ACHN (cell line): ENCODE results near the gene PTPRM.

ENCODE experiments used
- DNase-seq: peaks from one replicate; pipeline ENCODE4 v3.0.0-alpha.2; 2015
- in situ Hi-C: cut with HindIII; loops from 2 replicates; pipeline ENCODE4 v1.10.0; 2017; ENCODE audit warnings: low sequenced_read_pairs, low pct_ligation_motif_present, low pct_unique_long_range_greater_than_20kb

The PTPRM gene

DNA sequence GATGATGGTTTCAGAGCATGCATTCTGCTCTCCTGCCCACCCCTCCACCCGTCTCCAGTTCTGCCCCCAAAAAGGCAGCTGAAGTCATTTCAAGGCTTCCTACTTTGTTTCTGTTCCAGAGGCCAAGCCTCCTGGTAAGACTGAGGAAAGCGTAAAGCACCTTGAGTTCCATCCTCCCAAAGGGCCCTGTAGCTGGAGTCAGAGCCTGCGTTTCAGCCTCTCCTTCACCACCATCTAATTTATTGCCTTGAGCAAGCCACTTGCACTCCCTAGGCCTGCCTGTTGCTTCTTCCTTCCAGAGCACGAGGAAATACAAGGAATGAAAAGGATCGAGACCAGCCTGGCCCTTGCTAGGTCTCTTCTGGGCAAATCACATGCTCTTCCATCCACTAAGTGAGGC, 797.9 kb downstream of the PTPRM start:
- DNase-seq, result no peak
- in situ Hi-C loops, result no loop called here

GRCh38 chr18:8365528-8365927, 798.4 kb downstream of the PTPRM start:
- in situ Hi-C loops, result no loop called here
- DNase-seq, result no peak

GRCh38 chr18:8366070-8366469, 799.0 kb downstream of the PTPRM start:
- in situ Hi-C loops, result no loop called here

DNA sequence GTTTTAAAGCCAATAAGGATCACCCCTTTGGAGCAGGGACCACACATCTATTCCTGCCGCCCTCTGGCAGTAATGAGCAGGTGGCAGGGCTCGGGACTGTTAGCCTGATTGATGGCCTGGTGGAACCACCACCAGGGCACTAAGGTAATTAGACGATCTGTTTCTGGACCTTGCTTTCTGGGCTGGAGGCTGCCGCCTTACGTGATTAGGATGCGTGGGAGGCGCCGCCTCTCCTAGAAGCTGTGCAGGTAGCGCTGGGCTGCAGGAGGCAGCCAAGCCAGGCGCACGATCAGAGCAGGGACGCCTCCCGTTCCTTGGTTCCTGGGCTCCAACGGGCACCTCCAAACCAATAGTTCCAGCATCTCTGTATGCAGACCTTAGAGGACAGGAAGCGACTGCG, 799.5 kb downstream of the PTPRM start:
- in situ Hi-C loops, result no loop called here
- DNase-seq, result no peak

More at GRCh38 chr18:8366070-8366469, 799.0 kb downstream of the PTPRM start:
- no peak for DNase-seq

DNA sequence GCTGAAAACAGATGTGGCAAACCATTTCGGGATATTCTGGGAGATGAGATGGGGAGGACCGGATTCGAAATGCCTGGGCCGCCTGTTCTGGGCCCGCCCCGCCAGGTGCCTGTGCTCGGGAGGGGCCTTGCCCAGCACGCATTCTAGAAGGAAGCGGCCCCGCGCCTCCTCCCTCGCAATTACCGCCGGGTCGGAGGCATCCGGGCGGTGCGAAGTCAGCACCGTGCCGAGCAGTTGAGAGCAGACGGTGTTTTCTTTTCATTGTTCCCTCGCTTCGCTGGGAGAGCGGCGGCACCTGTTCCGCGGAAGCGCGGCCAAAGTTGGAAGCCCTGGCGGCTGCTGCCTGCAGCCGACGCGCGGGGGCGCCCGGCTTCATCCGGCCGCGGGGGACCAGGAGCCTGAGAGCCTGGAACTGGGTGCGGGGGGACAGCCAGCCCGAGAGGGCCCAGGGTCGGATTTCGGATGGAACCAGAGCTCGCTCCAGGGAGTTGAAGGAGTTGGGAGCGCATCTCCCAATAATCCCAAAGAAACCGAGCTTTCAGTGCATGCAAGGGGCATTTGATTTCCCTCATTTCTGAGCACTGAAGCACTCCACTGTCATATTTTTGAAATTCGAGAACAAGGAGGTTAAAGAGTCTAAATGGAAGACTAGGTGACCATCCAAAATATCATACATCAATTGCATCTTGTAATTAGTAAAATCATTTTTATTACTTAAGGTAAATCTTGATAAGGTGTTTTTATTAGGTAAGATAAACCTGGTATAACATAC, 800.3 kb downstream of the PTPRM start:
- peak; percentile 57 for DNase-seq
- in situ Hi-C loops, result no loop called here

GRCh38 chr18:8368512-8369217, 801.5 kb downstream of the PTPRM start:
- DNase-seq, result no peak
- in situ Hi-C loops, result no loop called here

- no peak for DNase-seq
- in situ Hi-C loops, result no loop called here
These were observed 806.4 kb downstream of the PTPRM start for GRCh38 chr18:8373486-8373885.

DNA sequence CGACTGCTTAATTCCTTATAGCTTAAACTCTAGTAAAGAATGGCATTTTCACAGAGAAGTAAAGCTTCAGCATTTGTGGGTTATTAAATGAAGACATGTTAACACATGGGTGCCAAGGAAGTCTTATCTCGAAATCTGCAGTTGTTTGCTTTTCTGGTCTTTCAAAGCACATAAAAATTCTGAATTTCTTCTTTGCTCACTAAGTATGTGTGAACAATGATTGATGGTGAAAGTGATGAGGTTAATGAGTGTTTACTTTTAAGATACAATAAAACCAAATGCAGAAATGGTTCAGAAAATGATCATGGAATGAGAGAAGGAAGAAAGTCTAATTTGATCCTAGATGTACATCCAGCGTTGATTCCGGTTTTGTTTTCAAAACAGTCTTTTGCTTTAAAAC, 807.6 kb downstream of the PTPRM start:
- DNase-seq, result no peak
- in situ Hi-C loops, result no loop called here

- in situ Hi-C loops, result no loop called here
- no peak for DNase-seq
These were observed 808.1 kb downstream of the PTPRM start for GRCh38 chr18:8375249-8375648.

DNA sequence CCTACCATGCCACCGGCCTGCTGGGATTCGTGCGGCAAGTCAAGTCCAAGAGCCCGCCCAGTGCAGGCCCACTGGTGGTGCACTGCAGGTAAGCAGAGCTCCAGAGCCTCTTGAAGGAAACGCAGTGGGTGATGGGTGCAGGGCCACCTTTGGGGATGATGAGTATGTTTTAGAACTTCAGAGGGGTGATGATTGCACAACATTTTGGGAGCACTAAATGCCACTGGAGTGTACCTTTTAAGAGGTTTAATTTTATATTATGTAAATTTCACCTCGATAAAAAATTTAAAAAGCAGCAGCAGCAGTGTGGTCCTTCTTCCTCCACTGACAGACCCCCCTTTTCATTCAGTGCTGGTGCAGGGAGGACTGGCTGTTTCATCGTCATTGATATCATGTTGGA, 809.0 kb downstream of the PTPRM start:
- in situ Hi-C loops, result no loop called here
- DNase-seq, result no peak

GRCh38 chr18:8379187-8379941, 812.2 kb downstream of the PTPRM start:
- in situ Hi-C loops, result no loop called here
- DNase-seq, result no peak

- DNase-seq, result no peak
- in situ Hi-C loops, result no loop called here
These were observed 812.9 kb downstream of the PTPRM start for GRCh38 chr18:8380006-8380405.

GRCh38 chr18:8380926-8381325, 813.8 kb downstream of the PTPRM start:
- in situ Hi-C loops, result no loop called here
- no peak for DNase-seq

DNA sequence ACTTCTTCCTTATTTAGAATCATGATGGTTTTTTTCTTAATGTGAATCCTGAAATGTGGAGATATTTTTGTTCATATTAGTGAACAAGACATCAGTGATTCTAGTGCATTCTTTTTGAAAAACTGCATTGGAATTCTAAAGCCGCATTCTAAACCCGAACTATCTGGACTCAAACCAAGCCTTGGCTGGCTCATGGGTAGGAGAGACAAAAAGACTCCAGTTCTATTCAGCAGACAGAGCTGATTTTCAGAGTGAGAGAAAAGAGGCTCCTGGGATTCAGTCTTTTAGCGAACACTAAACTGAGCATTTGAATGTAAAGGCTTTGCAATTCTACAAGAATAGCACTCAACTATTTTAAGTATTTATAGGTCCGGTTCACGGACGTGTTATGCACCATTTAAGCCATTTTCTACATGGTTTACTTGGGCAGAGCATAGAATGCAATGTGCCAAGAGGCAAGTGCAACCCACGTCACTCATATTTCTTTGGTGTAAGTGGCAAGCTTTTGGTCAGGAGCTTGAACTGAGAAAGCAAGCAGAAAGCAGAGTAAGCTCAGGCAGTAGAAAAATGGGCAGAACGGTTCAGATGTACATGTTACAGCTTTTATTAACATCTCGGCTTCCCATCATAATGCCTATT, 814.8 kb downstream of the PTPRM start:
- DNase-seq, result no peak
- in situ Hi-C loops, result no loop called here

DNA sequence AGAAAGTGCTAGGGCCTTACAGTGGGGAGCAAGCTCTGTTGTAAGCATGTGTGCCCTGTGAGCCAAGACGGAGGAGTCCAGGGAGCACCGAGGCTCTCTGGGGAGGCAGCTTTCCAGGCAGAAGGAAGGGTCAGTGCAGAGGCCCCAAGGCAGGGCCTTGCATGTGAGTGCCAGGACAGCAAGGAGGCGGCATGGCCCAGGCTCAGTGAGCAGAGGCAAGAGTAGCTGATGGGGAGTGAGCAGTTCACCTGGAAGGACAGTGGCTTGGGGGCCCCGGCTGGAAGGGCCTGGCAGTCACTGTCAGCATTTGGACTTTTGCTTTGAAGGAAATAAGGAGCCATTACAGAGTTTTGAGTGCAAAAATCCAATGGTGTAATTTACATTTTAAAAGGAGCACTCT, 818.3 kb downstream of the PTPRM start:
- no peak for DNase-seq
- in situ Hi-C loops, result no loop called here

DNA sequence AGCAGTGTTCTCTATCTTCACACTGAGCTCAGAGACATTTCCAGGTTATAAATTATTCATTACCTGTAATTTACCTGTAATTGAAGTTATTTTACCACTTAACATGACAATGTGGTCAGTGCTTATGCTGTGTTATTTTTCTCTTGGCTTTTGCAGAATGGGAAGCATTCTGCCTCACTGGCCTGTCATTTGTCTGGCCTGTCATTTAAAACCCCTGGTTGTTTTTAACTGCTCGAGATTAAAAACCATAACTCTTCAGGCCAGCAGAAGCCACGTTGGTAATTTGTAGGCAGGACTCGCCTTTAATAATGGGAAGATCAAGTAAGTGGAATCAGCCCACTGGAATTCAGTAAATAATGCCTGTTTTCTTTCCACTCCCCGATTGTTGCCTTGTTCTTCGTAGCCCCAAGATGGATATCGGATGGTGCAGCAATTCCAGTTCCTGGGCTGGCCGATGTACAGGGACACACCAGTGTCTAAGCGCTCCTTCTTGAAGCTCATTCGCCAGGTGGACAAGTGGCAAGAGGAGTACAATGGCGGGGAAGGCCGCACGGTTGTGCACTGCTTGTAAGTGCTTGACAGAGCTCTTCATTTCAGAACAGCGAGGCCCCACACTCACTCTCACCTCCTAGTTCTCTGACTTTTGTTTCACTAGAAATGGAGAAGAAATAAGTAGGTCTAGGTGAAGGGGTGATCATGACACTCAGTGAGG, 819.7 kb downstream of the PTPRM start:
- in situ Hi-C loops, result no loop called here
- DNase-seq, result no peak

GRCh38 chr18:8389391-8390340, 822.5 kb downstream of the PTPRM start:
- peak; percentile 57 for DNase-seq

More at GRCh38 chr18:8389391-8390340, 822.5 kb downstream of the PTPRM start:
- in situ Hi-C loops, result no loop called here
